Activated gamma-delta T cell treated with Interleukin-2 at 50 U/mL for 16 hours (primary cell): ENCODE results near the gene PPP2R2D.
"Not testable (repeated sequence)": the region's sequence is repeated elsewhere in the genome, so short reads cannot be mapped to it uniquely, and the experiment has no call there.

Source experiments
- DNase-seq: peaks from one replicate; pipeline ENCODE4 v3.0.0-alpha.2; 2020

Gene PPP2R2D

GRCh38 chr10:131909014-131909808, 8.4 kb downstream of the PPP2R2D start:
- DNase-seq: no peak

- no peak for DNase-seq
These were observed 9.1 kb downstream of the PPP2R2D start for GRCh38 chr10:131909929-131910328.

- no peak for DNase-seq
These were observed 10.0 kb downstream of the PPP2R2D start for GRCh38 chr10:131910663-131911314.

- DNase-seq: no peak
These were observed 10.6 kb downstream of the PPP2R2D start for GRCh38 chr10:131911451-131911850.

- no peak for DNase-seq
These were observed 11.8 kb downstream of the PPP2R2D start for GRCh38 chr10:131912620-131913019.

- no peak for DNase-seq
These were observed 14.7 kb downstream of the PPP2R2D start for GRCh38 chr10:131915484-131915883.

- DNase-seq: no peak
These were observed 15.4 kb downstream of the PPP2R2D start for GRCh38 chr10:131915990-131916766.

GRCh38 chr10:131916767-131917160, 16.0 kb downstream of the PPP2R2D start:
- DNase-seq: not testable (repeated sequence)

GRCh38 chr10:131917496-131917895, 16.7 kb downstream of the PPP2R2D start:
- not testable (repeated sequence) for DNase-seq

GRCh38 chr10:131919461-131919860, 18.7 kb downstream of the PPP2R2D start:
- DNase-seq: not testable (repeated sequence)

GRCh38 chr10:131920151-131920550, 19.3 kb downstream of the PPP2R2D start:
- no peak for DNase-seq

GRCh38 chr10:131920693-131921092, 19.9 kb downstream of the PPP2R2D start:
- no peak for DNase-seq

- no peak for DNase-seq
These were observed 20.4 kb downstream of the PPP2R2D start for GRCh38 chr10:131921184-131921583.

GRCh38 chr10:131923038-131923756, 22.4 kb downstream of the PPP2R2D start:
- DNase-seq: no peak

GRCh38 chr10:131925011-131925649, 24.3 kb downstream of the PPP2R2D start:
- no peak for DNase-seq

GRCh38 chr10:131925716-131926115, 24.9 kb downstream of the PPP2R2D start:
- DNase-seq: no peak

- DNase-seq: no peak
These were observed 25.4 kb downstream of the PPP2R2D start for GRCh38 chr10:131926253-131926652.

- DNase-seq: no peak
These were observed 26.2 kb downstream of the PPP2R2D start for GRCh38 chr10:131926743-131927595.

- DNase-seq: peak; percentile 14
These were observed 27.7 kb downstream of the PPP2R2D start for GRCh38 chr10:131928248-131929095.

- no peak for DNase-seq
These were observed 28.5 kb downstream of the PPP2R2D start for GRCh38 chr10:131929122-131929845.
